ENCODE data around the gene STK11IP. TPM values are rescaled to one million over a fixed set of nuclear protein-coding genes. Genes with fewer than 3 reads are reported as not detected.

The STK11IP gene, protein sequence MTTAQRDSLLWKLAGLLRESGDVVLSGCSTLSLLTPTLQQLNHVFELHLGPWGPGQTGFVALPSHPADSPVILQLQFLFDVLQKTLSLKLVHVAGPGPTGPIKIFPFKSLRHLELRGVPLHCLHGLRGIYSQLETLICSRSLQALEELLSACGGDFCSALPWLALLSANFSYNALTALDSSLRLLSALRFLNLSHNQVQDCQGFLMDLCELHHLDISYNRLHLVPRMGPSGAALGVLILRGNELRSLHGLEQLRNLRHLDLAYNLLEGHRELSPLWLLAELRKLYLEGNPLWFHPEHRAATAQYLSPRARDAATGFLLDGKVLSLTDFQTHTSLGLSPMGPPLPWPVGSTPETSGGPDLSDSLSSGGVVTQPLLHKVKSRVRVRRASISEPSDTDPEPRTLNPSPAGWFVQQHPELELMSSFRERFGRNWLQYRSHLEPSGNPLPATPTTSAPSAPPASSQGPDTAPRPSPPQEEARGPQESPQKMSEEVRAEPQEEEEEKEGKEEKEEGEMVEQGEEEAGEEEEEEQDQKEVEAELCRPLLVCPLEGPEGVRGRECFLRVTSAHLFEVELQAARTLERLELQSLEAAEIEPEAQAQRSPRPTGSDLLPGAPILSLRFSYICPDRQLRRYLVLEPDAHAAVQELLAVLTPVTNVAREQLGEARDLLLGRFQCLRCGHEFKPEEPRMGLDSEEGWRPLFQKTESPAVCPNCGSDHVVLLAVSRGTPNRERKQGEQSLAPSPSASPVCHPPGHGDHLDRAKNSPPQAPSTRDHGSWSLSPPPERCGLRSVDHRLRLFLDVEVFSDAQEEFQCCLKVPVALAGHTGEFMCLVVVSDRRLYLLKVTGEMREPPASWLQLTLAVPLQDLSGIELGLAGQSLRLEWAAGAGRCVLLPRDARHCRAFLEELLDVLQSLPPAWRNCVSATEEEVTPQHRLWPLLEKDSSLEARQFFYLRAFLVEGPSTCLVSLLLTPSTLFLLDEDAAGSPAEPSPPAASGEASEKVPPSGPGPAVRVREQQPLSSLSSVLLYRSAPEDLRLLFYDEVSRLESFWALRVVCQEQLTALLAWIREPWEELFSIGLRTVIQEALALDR
- total RNA-seq (2022; extraction: Qiagen RNA extraction; ENCODE audit: low read depth): 9.4 to 21.0 TPM (median 17.7 TPM) in 5 replicates

DNA sequence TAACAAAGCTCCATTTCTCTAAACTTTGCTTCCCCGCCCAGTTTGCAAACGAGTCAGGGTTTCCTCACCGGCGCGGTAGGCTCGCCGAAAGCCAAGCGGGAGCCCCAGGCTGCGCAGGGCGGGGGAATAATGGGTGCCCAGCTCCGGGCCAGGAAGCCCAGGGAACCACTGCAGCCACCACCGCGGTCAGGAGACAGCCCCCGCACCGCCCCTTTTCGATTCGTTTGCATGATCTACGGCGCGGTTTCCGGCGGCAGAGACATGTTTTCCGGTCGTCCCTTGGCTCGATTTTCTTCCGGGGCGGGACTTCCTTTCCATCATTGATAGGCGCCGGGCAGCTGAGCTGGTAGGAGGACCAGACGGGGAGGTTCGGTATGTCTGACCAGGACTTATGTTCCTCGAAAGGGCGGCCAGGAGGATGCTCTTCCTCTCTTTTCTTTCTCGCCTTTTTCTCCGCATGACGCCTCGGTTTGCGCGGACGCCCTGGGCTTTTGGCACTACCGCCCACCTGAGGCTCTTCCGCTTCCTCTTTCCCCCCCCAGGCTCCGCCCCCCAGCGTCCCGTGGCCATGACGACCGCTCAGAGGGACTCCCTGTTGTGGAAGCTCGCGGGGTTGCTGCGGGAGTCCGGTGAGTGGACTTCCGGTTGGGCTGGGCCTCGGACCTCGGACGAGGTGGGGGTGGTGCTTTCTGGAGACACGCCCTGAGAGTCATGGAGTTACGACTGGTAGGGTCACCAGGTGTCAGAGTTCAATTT is at the start of gene STK11IP:
Gene STK11IP, plus strand, starts transcription at position 306 of the 756 bp plus-strand sequence. Its CDS starts 263 bp downstream, at position 569.

DNA sequence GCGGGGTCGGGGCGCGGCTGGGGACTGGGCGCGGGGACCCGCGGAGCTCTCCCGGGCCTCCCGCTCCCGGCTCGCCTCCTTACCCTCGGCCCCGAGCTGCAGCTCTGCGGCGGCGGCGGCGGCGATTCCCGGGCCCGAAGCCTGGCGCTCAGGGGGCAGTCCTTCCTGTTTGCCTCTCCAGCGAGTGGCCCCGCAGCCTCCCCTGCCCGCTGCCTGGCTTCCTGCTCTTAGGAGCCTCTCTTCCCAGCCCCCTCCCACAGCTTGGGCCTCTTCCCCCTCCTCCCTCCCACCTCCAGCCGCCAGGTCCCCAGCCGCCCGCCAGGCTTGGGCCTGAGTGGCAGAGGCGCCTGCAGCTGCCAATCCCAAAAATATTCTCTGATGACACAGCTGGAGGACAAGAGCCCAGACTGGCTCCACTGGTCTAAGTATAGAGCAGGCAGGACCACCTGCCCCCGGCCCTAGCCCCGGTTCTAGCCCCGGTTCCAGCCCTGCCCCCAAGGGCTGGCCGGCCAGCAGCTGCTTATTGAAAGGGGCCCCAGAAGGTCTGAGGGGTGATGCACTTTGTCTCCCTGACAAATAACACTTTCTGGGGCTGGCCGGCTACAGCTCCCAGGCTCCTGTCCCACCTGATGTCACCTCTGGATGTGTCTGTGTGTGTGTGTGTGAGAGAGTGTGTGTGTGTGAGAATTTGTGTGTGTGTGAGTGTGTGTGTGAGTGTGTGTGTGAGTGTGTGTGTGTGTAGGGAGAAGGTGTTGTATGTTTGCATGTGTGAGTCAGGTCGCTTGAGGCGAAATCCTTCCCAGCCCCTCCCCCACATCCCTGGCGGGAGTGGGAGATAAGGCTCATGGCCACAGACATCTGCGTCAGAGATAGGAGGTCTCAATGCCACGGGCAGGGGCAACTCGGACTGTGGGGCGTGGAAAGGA is 26.1 kb upstream of the STK11IP start, which contains the start of gene OBSL1:
Gene OBSL1, minus strand, starts transcription at position 229 of the 926 bp plus-strand sequence. CDS start 307 bp downstream, outside the sequence.

DNA sequence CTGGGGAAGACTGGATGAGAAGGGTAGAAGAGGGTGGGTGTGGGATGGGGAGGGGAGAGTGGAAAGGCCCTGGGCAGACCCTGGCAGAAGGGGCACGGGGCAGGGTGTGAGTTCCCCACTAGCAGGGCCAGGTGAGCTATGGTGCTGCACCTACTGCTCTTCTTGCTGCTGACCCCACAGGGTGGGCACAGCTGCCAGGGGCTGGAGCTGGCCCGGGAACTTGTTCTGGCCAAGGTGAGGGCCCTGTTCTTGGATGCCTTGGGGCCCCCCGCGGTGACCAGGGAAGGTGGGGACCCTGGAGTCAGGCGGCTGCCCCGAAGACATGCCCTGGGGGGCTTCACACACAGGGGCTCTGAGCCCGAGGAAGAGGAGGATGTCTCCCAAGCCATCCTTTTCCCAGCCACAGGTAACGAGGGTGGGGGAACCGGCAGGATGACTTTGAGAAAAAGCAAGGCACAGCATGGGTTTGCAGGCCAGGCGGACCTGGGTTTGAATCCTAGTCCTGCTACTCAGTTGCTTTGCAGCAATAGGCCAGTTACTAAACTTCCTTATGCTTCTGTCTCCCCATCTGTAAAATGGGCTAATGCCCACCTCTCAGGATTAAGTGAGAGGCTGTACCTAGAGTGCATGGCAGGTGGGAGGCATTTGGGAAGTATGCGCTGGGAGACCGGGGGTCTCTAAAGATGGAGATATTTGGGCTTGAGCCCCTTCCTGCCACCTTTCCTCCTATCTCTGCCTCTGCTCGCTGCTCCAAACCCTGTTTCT is 25.2 kb upstream of the STK11IP start, which contains the start of gene INHA:
Gene INHA, plus strand, starts transcription at position 74 of the 765 bp plus-strand sequence. Its CDS starts 65 bp downstream, at position 139.

DNA sequence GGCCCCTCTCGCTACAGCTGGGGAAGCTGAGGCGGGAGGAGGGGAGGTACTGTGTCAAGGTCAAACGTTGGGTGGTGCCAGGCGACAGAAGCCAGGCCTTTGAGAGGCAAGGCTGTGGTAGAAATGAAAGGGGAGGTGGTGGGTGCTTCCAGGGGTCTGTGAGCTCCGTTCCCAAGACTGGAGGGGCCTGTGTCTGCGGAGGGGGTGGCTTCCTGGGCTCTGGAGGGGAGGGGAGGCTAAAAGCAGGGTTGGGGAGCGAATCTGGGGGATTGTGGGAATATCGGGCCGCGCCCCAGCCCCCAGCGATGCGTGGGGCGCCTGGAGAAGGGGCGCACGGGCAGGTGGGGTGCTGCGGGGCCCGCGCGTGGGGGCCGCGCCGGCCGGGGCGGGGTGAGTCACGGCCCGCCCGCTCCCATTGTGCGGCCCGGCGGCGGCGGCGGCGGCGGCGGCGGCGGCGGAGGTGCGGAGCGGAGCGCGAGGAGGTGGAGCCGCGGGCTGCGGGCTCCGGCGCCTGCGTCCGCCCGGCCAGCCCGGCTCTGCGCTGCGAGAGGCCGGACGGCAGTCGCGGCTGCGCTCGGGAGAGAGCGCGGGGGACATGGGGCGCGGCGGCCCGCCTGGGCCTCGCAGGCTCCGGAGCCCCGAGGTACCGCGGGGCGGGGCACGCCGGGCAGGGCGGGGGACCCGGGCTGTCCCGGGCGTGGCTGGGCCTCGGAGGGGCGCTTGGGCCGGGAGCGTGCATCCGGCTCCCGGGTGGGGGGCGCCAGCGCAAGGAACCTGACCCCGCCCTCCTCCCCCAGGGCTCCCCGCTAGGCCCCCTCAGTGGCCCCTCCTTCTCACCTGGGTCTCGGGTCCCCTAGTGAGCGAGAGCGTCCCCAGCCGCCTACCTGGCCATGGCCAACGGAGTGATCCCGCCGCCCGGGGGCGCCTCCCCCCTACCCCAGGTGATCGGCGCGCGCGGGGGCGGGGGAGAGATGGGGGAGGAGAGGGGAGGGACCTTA is 29.7 kb downstream of the STK11IP start, which contains the start of gene SLC4A3:
Gene SLC4A3, plus strand, starts transcription at position 528 of the 998 bp plus-strand sequence. Its CDS starts 363 bp downstream, at position 891.

Other genes starting within 250 kb of the STK11IP start
- gene DNPEP, start 209.9 kb upstream of the STK11IP start, total RNA-seq (2022; extraction: Qiagen RNA extraction; ENCODE audit: low read depth): 51.7 to 64.3 TPM (median 58.3 TPM) in 5 replicates
- gene DES, start 179.5 kb upstream of the STK11IP start, total RNA-seq (2022; extraction: Qiagen RNA extraction; ENCODE audit: low read depth): 0.18 to 0.51 TPM (median 0.40 TPM) in 3 of 5 replicates, not detected in the others
- gene SPEG, start 163.0 kb upstream of the STK11IP start, total RNA-seq (2022; extraction: Qiagen RNA extraction; ENCODE audit: low read depth): 5.1 to 10.4 TPM (median 6.9 TPM) in 5 replicates
- 30.0 to 39.8 TPM (median 38.7 TPM) in 5 replicates for gene GMPPA, start 99.0 kb upstream of the STK11IP start, total RNA-seq (2022; extraction: Qiagen RNA extraction; ENCODE audit: low read depth)
- gene ASIC4, start 83.4 kb upstream of the STK11IP start, total RNA-seq (2022; extraction: Qiagen RNA extraction; ENCODE audit: low read depth): 0.08 to 0.17 TPM (median 0.09 TPM) in 4 of 5 replicates, not detected in the other
- 12.5 to 32.0 TPM (median 29.8 TPM) in 5 replicates for gene CHPF, start 54.0 kb upstream of the STK11IP start, total RNA-seq (2022; extraction: Qiagen RNA extraction; ENCODE audit: low read depth)
- 0.71 to 1.6 TPM (median 1.2 TPM) in 5 replicates for gene TMEM198, start 53.8 kb upstream of the STK11IP start, total RNA-seq (2022; extraction: Qiagen RNA extraction; ENCODE audit: low read depth)
- gene OBSL1, start 26.3 kb upstream of the STK11IP start, total RNA-seq (2022; extraction: Qiagen RNA extraction; ENCODE audit: low read depth): 13.6 to 26.1 TPM (median 21.3 TPM) in 5 replicates
- 0.19 to 0.74 TPM (median 0.49 TPM) in 5 replicates for gene INHA, start 25.5 kb upstream of the STK11IP start, total RNA-seq (2022; extraction: Qiagen RNA extraction; ENCODE audit: low read depth)
- gene SLC4A3, start 29.8 kb downstream of the STK11IP start, total RNA-seq (2022; extraction: Qiagen RNA extraction; ENCODE audit: low read depth): 1.9 to 4.4 TPM (median 3.2 TPM) in 5 replicates

Data from A549 treated with ZK216348 at 1 μM for 4 hours (cell line).